GM23248 (cell line): ENCODE data around the gene UCP3.

ENCODE experiments used
- EZH2 ChIP-seq: fragments of 200-600 bp; sonication (generic); IDR thresholded peaks from 2 replicates; pipeline ENCODE4 v1.6.1; 2018; ENCODE audit warnings: antibody characterized with exemption, mild to moderate bottlenecking; ENCODE audit not compliant: insufficient read depth, poor library complexity, severe bottlenecking
- EZH2phosphoT487 ChIP-seq: fragments of 200-600 bp; sonication (generic); IDR thresholded peaks from 2 replicates; pipeline ENCODE4 v1.6.1; 2018; ENCODE audit warnings: antibody characterized with exemption, moderate library complexity, mild to moderate bottlenecking, low read depth; ENCODE audit not compliant: insufficient read depth

DNA sequence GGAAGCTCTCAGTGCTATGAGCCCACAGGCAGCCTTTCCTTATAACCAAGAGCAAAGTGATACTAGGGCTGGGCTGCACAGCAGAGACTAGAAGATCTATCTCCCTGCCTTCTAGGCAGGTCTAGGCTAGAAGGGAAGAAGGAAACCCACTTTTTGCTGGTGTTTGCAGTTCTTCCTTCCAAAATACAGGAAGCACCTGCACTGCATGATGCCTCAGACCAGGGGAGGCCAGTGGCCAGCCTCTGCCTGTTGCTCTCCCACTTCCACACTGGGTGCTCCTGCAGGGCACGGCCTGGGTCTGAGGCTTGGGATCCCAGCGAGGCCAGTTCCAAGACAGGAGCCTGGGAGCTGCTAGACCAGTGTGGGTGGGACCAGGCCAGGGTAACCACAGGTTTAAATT is 6.0 kb upstream of the UCP3 start:
- TF ChIP-seq EZH2: no peak
- TF ChIP-seq EZH2phosphoT487: no peak
